Thoracic aorta (tissue), 2 donors: ENCODE measurements around the gene MAML2. TPM values are rescaled to one million over a fixed set of nuclear protein-coding genes. Genes with fewer than 3 reads are reported as not detected.

Experiments used
- ATAC-seq: fragments of 150-250 bp; one replicate; pipeline ENCODE4 v1.8.0; 2017; ENCODE audit warnings: low read depth; ENCODE audit not compliant: insufficient number of reproducible peaks, low FRiP score
- DNase-seq: peaks from one replicate; pipeline ENCODE4 v3.0.0-alpha.2; 2020; ENCODE audit warnings: low spot score
- H3K27ac ChIP-seq, 2 donors: fragments of 200-600 bp; sonication (generic); 1 replicate in 1 of 2; 2 replicates in 1 of 2; pipeline ENCODE4 v1.5.1; 2016; ENCODE audit warnings: mild to moderate bottlenecking in 2 of 2, moderate library complexity in 2 of 2
- H3K27me3 ChIP-seq: fragments of 200-600 bp; sonication (generic); replicated peaks from 2 replicates; pipeline ENCODE4 v1.6.0; 2016; ENCODE audit warnings: mild to moderate bottlenecking; ENCODE audit not compliant: insufficient read depth
- H3K36me3 ChIP-seq: fragments of 200-600 bp; sonication (generic); one replicate; pipeline ENCODE4 v1.5.1; 2016
- H3K4me1 ChIP-seq, 2 donors: fragments of 200-600 bp; sonication (generic); 1 replicate in 1 of 2; 2 replicates in 1 of 2; pipeline versions ENCODE4 v1.5.1 to v1.6.0; 2016; ENCODE audit warnings: low read depth in 2 of 2, mild to moderate bottlenecking in 1 of 2; ENCODE audit not compliant: control insufficient read depth in 1 of 2
- H3K4me3 ChIP-seq: fragments of 200-600 bp; sonication (generic); 2 replicates; pipeline ENCODE4 v1.5.1; 2016; ENCODE audit warnings: mild to moderate bottlenecking
- H3K9me3 ChIP-seq: fragments of 200-600 bp; sonication (generic); 2 replicates; pipeline ENCODE4 v1.5.1; 2016
- total RNA-seq, 2 donors: library from RNA; depleted of rRNA; stranded (reverse); fragments of >200 nt; gene quantifications; one replicate each; pipeline versions ENCODE4 v1.1.0 to v1.2.3, GENCODE V29; 2016
- TF ChIP-seq, protein P1 (sequence below): fragments of 200-600 bp; sonication (generic); IDR thresholded peaks from one replicate; pipeline ENCODE4 v1.5.1; 2019; ENCODE audit warnings: antibody characterized with exemption

Gene MAML2
- total RNA-seq, 2 donors from 2014 or later, result 23.4 to 29.6 TPM

DNA sequence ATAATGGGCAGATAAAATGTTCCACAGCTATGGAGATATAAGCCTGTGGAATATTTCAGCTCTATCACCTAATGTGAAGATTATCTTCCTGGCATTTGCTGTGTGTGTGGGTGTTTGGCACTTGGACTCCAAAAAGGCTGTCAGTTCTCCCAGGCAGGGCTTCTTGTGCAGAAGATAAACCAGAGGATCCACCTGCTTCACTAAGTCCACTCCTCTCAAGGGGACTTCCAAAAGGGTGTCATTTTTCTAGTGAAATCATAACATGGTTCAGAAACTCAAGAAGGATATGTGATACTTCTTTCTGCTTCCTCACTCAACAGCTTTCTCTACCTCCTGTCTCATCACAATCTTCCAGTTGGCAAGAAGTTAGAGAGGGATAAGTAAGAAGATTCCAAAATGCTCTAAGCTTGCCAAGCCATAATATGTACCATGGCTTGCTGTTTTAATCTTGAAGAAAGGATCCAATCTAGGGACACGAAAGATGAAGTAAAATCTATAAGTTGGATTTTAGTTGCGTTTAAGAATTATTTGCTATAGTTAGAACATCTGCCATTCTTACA is 212.9 kb downstream of the MAML2 start:
- ATAC-seq, result no peak
- H3K27me3 ChIP-seq, result no peaks in the 10 kb centered on the region
- H3K27ac ChIP-seq, result no peak overlapping the region
- no peaks in the 10 kb centered on the region for H3K9me3 ChIP-seq
- no peak for DNase-seq
- no peaks in the 10 kb centered on the region for H3K36me3 ChIP-seq
- TF ChIP-seq, protein P1, sequence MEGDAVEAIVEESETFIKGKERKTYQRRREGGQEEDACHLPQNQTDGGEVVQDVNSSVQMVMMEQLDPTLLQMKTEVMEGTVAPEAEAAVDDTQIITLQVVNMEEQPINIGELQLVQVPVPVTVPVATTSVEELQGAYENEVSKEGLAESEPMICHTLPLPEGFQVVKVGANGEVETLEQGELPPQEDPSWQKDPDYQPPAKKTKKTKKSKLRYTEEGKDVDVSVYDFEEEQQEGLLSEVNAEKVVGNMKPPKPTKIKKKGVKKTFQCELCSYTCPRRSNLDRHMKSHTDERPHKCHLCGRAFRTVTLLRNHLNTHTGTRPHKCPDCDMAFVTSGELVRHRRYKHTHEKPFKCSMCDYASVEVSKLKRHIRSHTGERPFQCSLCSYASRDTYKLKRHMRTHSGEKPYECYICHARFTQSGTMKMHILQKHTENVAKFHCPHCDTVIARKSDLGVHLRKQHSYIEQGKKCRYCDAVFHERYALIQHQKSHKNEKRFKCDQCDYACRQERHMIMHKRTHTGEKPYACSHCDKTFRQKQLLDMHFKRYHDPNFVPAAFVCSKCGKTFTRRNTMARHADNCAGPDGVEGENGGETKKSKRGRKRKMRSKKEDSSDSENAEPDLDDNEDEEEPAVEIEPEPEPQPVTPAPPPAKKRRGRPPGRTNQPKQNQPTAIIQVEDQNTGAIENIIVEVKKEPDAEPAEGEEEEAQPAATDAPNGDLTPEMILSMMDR, result no peak
- no peak overlapping the region for H3K4me3 ChIP-seq
- H3K4me1 ChIP-seq, result peaks cover 9 to 10% of the 10 kb centered on the region in 2 donors

DNA sequence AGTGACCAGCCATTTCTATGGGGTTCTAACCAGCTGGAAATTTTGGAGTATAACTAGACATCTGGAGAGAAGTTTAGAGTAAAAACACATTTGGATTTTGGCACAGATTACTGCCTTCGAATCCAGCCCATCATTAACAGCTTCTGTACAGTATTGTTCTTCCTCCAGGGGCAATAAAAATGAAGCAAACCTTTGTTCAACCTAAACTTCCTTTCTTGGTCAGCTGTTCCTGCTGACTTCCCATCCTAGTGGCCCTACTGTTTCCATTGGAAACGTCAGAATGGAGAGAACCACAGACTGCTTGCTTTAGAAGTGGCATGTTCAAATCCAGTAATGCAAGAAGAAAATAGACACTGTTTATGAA is 215.4 kb downstream of the MAML2 start:
- Histone ChIP-seq H3K4me1 (no peaks in the 10 kb centered on the region), H3K36me3 (no peaks in the 10 kb centered on the region), H3K27me3 (no peaks in the 10 kb centered on the region), H3K4me3 (no peak overlapping the region), H3K27ac (no peak overlapping the region), H3K9me3 (no peaks in the 10 kb centered on the region)
- no peak for ATAC-seq
- TF ChIP-seq, protein P1, result no peak
- no peak for DNase-seq

DNA sequence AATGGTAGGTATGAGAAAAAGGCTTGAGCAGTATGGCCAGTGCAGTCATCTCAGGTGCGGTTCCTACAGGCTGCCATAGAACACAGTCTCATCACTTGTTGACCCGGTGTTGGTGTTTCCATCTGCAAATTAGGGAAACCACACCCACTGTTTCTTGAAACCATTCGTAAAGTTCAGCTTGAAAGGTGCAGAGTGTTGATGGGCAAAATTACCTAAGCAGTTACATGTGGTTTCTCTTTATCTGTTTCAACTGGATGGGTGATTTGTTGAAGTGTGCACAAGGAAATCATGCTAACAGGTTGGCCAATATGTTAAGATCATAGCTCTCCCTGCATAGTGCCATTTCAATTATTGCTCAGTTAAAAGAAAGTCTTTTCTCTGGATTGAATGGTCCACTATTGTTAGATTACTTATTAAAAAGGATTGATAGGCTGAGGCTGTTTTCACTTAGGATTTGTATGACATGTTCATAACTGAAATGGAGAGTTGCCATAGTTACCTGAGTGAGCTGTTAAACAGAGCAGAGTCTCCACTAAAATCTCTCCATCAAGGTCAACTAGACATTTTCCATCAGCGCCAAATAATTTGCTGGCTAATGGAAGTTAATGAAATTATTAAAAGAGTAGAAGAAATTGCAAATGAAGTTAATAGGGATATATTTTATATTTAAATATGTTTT is 215.9 kb downstream of the MAML2 start:
- Histone ChIP-seq H3K27ac (no peak overlapping the region), H3K4me1 (no peaks in the 10 kb centered on the region), H3K27me3 (no peaks in the 10 kb centered on the region), H3K9me3 (no peaks in the 10 kb centered on the region), H3K4me3 (no peak overlapping the region), H3K36me3 (no peaks in the 10 kb centered on the region)
- ATAC-seq, result no peak
- TF ChIP-seq, protein P1, result no peak
- DNase-seq, result no peak

DNA sequence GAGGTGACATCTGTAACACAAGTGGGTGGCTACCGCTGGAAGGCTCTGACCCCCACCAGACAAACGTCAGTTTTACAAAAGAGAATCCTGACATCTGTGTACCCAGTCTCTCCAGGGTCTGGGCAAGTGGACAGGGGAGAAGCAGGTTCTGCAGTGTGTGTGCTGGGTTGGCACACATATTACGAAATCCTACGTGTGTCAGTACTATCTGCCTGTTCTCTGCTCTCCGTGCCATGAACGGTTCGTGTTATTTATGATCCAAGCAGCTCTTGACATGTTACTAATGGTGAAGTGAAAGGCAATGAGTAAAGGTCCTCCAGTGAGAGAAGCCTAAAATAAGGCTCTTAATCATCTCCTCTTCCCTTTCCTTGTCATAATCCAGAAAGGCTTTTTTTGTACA is 217.6 kb downstream of the MAML2 start:
- TF ChIP-seq, protein P1, result no peak
- Histone ChIP-seq H3K4me1 (no peaks in the 10 kb centered on the region), H3K27ac (no peak overlapping the region), H3K27me3 (no peaks in the 10 kb centered on the region), H3K36me3 (no peaks in the 10 kb centered on the region), H3K9me3 (no peaks in the 10 kb centered on the region), H3K4me3 (no peak overlapping the region)
- ATAC-seq (no peak), DNase-seq (no peak)

DNA sequence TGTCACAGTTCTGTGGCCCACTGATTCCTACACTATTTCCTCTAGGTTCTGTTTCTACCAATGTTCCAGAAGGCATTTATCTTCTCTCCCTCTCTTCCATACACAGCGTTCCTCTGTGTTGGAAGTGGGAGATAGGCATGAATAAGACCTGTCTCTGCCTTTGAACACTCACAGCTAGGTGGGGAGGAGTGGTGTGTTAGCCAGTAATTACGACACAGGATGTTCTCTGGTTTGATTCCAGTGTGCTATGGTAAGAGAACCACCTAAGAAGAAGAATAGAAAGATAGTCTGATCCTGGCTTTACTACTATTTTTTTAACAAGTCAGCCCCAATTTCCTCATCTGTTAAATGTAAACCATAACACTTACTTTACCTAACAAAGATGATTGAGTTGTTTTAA is 218.8 kb downstream of the MAML2 start:
- DNase-seq (no peak), ATAC-seq (no peak)
- Histone ChIP-seq H3K36me3 (no peaks in the 10 kb centered on the region), H3K4me1 (no peaks in the 10 kb centered on the region), H3K27ac (no peak overlapping the region), H3K27me3 (no peaks in the 10 kb centered on the region), H3K4me3 (no peak overlapping the region), H3K9me3 (no peaks in the 10 kb centered on the region)
- TF ChIP-seq, protein P1, result no peak
